ENCODE measurements around the gene DGCR2.
"Not testable (repeated sequence)": the region's sequence is repeated elsewhere in the genome, so short reads cannot be mapped to it uniquely, and the experiment has no call there.

Gene DGCR2

GRCh38 chr22:19052941-19053541, 69.2 kb downstream of the DGCR2 start:
- DNase-seq, result no peak
- in situ Hi-C loops (cut with MboI; ENCODE audit: low pct_unique_long_range_greater_than_20kb, low sequenced_read_pairs), result no loop called here

DNA sequence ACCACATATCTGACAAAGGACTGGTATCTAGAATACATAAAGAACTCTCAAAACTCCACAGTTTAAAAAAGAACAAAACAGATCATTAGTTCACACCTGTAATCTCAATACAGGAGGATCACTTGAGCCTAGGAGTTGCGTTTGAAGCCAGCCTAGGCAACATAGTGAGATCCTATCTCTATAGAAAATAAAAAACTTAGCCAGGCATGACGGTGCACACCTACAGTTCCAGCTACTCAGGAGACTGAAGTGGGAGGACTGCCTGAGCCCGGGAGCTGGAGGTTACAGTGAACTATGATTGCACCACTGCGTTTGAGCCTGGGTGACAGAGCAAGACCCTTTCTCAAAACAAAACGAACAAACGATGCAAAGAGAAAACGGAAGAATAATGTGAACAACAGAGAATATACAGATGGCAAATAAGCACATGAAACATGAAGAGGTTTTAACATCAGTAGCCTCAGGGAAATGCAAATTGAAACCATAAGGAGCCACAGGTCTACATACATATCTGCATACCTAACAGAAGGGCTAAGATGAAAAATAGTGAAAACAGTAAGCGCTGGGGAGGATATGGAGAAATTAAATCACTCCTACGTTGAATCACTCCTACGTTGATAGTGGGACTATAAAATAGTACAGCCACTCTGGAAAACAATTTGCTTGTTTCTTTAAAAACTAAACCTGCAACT, 70.7 kb downstream of the DGCR2 start:
- in situ Hi-C loops (cut with MboI; ENCODE audit: low pct_unique_long_range_greater_than_20kb, low sequenced_read_pairs), result no loop called here
- DNase-seq, result no peak

DNA sequence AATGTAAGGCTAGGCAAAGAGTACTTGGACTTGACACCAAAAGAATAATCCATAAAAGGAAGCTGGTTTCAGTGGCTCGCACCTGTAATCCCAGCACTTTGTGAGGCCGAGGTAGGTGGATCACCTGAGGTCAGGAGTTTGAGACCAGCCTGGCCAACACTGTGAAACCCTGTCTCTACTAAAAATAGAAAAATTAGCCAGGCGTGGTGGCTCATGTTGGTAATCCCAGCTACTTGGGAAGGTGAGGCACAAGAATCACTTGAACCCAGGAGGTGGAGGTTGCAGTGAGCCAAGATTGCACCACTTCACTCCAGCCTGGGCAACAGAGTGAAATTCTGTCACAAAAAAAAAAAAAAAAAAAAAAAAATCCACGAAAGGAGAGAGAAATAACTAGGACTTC, 71.4 kb downstream of the DGCR2 start:
- in situ Hi-C loops (cut with MboI; ENCODE audit: low pct_unique_long_range_greater_than_20kb, low sequenced_read_pairs); DNase-seq: not testable (repeated sequence)

DNA sequence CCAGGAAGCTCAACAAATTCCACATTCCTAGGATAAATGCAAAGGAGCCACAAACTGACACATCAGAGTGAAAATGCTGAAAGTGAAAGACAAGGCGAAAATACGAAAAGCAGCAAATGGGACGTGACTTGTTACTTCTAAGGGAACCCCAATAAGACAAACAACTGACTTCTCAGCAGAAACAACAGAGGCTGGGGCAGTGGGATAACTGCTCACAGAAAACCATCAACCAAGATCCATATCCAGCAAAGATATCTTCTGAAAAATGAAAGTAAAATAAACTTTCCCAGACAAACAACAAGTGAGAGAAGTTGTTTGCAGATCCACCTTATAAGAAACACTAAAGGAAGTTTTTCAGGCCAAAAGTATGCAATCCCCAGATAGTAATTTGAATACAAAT, 72.1 kb downstream of the DGCR2 start:
- in situ Hi-C loops (cut with MboI; ENCODE audit: low pct_unique_long_range_greater_than_20kb, low sequenced_read_pairs), result no loop called here
- no peak for DNase-seq

- DNase-seq, result no peak
- in situ Hi-C loops (cut with MboI; ENCODE audit: low pct_unique_long_range_greater_than_20kb, low sequenced_read_pairs), result no loop called here
Measured at GRCh38 chr22:19048531-19048930, 73.7 kb downstream of the DGCR2 start.

DNA sequence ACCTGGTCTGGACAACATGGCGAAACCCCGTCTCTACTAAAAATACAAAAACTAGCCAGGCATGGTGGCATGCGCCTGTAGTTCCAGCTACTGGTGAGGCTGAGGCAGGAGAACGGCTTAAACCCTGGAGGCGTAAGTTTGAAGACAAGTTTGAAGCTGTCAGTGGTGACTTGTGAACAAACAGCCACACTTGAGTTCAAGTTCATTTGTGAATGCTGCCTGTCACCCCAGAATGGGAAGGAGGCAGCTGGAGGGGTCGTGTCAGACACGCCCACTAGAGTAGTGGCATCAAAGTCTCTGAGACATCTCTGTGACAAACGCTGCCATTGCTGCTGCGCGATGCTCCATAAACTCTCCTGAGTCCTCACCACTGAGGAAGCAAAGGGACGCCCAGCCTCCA, 74.2 kb downstream of the DGCR2 start:
- no peak for DNase-seq
- in situ Hi-C loops (cut with MboI; ENCODE audit: low pct_unique_long_range_greater_than_20kb, low sequenced_read_pairs), result no loop called here

- in situ Hi-C loops (cut with MboI; ENCODE audit: low pct_unique_long_range_greater_than_20kb, low sequenced_read_pairs), result no loop called here
- DNase-seq, result no peak
Measured at GRCh38 chr22:19046719-19047609, 75.2 kb downstream of the DGCR2 start.

- no peak for DNase-seq
- in situ Hi-C loops (cut with MboI; ENCODE audit: low pct_unique_long_range_greater_than_20kb, low sequenced_read_pairs), result no loop called here
Measured at GRCh38 chr22:19046287-19046686, 75.9 kb downstream of the DGCR2 start.

- DNase-seq, result no peak
- in situ Hi-C loops (cut with MboI; ENCODE audit: low pct_unique_long_range_greater_than_20kb, low sequenced_read_pairs), result no loop called here
Measured at GRCh38 chr22:19045094-19045493, 77.1 kb downstream of the DGCR2 start.

DNA sequence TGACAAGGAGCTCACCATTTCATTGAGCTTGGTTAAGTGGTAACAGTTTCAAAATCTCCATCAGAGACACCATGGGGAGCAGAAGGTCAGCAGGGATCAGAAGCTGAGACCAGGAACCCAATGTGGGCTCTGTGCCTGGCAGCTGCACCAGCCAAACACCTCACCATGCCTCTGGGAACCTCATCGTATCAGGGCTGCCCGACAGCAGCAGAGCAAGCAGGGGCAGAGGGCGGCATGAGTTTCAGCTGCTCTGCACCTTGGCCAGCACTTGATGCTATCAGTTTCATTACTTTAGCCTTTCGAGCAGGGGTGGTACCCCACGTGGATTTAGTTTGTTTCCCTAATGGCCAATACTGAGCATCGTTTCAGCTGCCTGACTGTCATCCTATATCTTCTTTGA, 77.8 kb downstream of the DGCR2 start:
- in situ Hi-C loops (cut with MboI; ENCODE audit: low pct_unique_long_range_greater_than_20kb, low sequenced_read_pairs), result no loop called here
- DNase-seq, result no peak

- in situ Hi-C loops (cut with MboI; ENCODE audit: low pct_unique_long_range_greater_than_20kb, low sequenced_read_pairs), result no loop called here
- no peak for DNase-seq
Measured at GRCh38 chr22:19043121-19044085, 78.8 kb downstream of the DGCR2 start.

- in situ Hi-C loops (cut with MboI; ENCODE audit: low pct_unique_long_range_greater_than_20kb, low sequenced_read_pairs), result no loop called here
- no peak for DNase-seq
Measured at GRCh38 chr22:19042285-19043120, 79.7 kb downstream of the DGCR2 start.

- in situ Hi-C loops (cut with MboI; ENCODE audit: low pct_unique_long_range_greater_than_20kb, low sequenced_read_pairs), result no loop called here
- DNase-seq, result no peak
Measured at GRCh38 chr22:19041704-19042074, 80.5 kb downstream of the DGCR2 start.

DNA sequence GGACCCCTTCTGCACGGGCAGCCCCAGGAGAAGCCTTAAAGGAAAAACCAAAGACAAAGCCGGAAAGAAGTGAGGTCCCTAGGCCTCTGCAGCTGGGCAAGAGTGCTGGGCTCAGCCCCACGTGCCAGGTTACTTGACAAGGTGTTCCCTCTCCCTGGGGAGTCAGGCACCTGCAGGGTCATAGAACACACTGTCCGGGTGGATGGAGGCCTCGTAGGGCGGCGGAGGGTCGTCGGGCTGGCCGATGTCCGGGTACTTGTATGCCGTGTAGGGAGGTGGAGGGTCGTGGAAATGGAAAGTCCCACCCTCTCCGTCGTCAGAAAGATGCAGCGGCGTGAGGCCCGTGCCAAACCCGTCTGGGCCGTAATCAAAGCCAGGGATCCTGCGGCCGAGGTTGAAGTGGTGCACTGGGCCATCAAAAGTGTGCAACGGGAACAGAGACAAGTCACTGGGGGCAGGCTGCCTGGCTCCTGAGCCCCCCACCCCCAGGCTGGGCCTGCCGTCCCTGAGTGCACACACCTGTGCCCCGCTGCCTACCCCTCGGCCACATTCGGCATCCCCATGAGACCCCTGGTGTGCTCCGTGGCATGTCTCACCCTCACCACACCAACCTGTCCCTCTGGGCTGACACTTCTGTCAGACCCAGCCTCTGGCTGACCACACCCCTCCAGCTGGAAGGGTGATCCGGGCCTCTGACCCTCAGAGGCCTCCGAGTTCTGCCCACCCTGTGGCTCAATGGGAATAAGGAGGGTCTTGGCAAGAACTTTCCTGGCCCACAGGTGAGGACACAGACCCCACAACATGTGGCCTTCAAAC, 81.1 kb downstream of the DGCR2 start:
- in situ Hi-C loops (cut with MboI; ENCODE audit: low pct_unique_long_range_greater_than_20kb, low sequenced_read_pairs), result no loop called here
- no peak for DNase-seq

DNA sequence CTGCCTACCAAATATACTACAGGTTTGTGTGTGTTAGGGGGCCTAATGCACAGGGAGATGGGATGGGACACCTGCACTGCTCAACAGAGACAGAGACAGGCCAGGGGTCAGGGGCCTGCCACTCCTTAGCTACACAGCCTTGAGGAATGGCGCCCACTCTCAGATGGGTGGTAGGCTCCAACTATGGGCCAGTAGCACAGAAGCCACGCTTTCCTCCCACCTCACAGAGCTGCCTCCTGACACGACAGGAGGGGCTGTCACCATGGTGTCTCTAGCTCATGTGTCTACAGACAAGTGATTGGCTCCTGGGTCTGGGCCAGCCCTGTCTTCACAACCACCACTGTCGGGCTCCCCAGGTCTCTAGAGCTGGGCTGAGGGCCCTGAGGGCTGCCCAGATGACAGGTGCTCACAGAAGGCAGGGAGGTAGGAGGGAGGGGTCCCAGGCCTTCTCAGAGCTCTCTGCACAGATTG, 81.8 kb downstream of the DGCR2 start:
- in situ Hi-C loops (cut with MboI; ENCODE audit: low pct_unique_long_range_greater_than_20kb, low sequenced_read_pairs), result no loop called here

DNA sequence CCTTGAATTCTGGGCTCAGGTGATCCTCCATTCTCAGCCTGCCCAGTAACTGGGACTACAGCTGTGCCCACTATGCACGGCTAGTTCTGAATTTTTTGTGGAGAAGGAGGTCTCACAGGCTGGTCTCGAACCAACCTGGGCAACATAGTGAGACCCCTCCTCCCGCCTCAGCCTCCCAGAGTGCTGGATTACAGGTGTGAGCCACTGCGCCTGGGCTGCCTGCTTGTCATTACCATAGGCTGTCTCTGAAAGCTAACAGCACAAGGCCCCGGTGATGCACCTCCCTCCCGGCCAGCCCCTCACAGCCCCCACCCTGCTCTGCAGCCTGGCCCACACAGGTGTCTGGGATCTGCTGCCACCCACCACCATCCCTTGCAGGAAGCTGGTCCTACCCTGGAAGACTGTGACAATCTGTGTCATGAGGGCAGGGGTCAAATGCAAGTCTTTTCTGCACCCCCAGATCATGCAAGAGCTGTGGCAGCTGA, 82.4 kb downstream of the DGCR2 start:
- no peak for DNase-seq
- in situ Hi-C loops (cut with MboI; ENCODE audit: low pct_unique_long_range_greater_than_20kb, low sequenced_read_pairs), result no loop called here

More for the DNA sequence above, 81.8 kb downstream of the DGCR2 start:
- DNase-seq, result no peak

- no peak for DNase-seq
- in situ Hi-C loops (cut with MboI; ENCODE audit: low pct_unique_long_range_greater_than_20kb, low sequenced_read_pairs), result no loop called here
Measured at GRCh38 chr22:19039448-19039780, 82.8 kb downstream of the DGCR2 start.
